NK-92 (cell line): ENCODE results near the gene NDUFC1.

Experiments used
- DNase-seq: peaks from one replicate; lab custom pipeline; 2025; ENCODE audit not compliant: unreplicated experiment; lab: John Stamatoyannopoulos, UW

NDUFC1 gene

DNA sequence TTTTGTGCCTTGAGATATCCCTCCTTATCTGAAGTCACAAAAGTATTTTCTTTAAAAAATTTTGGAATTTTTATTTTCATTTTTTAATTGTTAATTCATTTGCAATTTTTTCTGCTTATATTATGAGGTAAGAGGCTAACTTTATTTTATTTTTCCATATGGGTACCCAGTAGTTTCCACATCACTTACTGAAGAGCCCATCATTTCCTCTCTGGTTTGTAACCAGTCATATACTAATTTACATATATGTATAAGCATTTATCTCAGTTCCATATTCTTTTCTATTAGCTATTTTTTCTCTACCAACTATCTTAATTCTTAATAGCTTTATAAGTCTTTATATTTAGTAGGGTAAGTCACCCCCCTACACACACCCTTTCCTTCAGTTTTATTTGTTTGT is 49.2 kb downstream of the NDUFC1 start:
- no peak for DNase-seq

DNA sequence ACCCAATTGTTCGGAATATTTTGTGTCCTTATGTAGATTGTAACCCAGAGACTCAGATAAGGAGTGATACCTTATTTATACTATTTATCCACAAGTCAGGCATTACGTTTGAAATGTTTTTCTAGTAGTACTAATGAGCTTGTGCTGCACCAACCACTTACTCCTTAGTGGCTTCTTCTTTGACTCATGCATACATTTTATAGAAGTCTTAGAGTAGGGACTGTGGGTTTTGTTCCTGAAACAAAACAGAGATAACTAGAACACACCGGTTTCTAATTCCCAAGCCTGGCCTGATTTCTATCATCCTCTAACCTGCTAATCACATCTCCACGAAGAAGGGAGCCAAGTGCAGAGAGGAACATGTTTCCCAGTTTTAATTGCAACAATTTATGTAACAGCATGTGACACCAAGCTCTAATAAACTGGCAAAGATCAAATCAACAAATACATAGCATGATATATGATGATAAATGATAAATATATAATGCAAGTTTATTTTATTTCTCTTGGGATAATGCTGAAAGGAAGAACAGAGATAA is 54.5 kb downstream of the NDUFC1 start:
- DNase-seq: no peak

DNA sequence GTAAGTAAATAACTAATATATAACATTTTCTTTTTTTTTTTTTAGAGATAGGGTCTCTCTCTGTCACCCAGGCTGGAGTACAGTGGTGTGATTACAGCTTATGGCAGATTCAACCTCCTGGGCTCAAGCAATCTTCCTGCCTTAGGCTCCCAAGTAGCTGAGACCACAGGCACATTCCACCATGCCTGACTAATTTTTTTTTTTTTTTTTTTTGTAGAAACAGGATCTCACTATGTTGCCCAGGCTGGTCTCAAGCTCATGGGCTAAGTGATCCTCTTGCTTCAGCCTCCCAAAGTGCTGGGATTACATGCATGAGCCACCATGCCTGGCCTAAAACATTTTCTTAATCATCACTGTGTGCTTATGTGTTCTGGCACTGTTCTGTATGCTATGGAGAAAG is 55.0 kb downstream of the NDUFC1 start:
- no peak for DNase-seq

DNA sequence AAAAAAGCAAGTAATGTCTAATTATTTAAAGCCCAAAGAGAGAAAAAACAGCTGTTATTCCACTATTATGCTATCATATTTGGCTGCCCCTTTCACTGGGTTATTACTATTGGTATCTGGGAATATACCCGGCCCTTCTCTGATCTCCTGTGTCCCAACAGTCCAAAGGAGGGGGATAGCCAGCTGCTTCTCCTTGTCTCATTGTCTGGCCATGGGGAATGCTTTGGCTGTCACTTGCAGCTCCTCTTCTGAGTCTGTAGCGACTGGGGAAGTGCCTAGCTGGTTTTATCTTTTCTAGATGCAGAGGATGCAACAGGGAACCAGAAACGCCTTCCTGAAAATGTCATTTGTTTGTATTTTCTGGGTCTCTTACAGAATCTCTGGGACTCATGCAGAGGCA is 56.1 kb downstream of the NDUFC1 start:
- DNase-seq: no peak

DNA sequence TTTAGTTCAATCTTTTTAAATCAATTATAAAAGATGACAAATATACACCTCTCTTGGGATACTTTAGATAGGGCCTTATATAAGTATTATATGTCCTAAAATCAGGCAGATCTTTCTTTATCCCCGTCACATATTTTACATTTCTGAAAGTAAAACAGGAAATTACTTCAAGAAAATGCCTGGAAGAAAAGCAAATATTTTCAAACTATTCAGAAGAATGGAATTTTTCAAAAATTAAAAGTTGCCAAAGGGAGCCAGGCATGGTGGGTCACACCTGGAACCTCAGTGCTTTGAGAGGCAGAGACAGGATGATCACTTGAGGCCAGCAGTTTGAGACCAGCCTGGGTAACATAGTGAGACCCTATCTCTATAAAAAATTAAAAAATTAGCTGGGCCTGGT is 56.7 kb downstream of the NDUFC1 start:
- DNase-seq: no peak

DNA sequence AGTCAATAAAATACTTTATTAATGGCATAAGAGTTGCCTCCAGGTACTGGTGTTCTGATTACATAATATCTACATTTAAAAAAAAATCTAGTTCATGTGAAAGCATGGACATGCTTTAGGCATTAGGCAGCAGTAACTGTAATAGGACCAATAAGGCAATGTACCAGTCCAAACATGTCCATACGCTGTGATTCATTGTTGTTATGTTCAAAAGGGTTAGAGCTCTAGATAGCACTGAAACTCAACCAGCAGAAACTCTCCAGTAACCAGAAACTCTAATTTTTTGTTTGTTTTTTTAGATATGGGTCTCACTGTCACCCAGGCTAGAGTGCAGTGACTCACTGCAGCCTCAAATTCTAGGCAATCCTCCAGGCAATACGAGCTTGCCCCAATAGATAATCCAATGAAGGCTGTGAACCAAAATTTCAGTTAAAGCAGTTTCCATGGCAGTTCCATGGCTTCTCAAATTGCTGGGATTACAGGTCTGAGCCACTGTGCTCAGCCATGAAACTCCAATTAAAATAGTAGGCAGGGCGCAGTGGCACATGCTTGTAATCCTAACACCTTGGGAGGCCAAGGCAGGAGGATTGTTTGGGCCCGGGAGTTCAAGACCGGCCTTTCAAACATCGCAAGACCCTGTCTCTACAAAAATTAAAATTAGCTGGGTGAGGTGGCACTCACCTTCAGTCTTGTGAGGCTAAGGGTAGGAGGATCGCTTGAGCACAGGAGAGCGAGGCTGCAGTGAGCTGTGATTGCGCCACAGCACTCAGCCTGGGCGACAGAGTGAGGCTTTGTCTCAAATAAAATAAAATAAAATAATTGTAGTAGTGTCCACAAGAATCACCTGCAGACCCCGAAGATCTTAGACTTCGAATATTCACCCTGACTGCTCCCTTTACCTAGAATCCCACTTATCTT is 58.6 kb downstream of the NDUFC1 start:
- DNase-seq: no peak

DNA sequence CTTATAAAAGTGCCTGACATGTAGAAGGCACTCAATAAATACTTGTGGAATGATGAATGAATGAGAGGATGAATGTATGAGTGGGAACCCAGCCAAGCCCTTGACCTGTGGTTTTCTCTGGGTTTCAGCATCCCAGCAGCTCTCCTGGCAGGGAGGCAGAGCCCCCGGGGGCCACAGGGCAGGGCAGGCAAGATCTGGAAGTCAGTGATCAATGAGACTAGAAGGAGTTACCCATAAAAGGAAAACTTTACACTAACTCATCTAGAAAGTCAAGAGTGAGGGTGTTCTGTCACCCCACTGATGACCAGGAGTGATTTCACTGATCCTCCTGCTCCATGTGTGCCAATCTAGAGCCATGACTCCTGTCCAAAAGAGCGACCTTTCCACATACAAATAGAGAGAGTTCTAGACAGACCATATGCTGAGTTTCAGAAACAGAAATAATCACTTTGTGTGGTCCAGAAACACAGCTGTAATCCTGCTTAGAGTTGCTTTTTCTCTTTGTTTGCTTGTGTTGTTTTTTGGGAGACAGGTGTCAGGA is 59.7 kb downstream of the NDUFC1 start:
- DNase-seq: no peak

DNA sequence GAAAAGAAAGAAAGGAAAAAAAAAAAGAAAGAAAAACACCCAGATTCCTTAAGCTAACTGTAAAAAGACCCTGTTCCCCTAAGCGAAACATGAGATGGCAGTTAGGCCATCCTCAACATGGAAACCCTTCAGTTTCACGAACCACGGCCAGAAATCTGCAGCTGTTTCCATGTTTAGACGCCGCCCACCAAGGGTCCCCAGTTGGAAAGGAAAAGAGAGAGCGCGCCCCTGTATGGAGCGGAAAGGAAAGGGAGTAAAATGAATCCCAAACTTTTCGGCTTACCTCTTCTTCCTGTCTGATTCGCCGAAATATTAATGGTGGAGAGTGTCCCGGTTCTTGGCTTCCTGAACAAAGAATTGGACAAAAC is 60.5 kb downstream of the NDUFC1 start:
- DNase-seq: no peak

DNA sequence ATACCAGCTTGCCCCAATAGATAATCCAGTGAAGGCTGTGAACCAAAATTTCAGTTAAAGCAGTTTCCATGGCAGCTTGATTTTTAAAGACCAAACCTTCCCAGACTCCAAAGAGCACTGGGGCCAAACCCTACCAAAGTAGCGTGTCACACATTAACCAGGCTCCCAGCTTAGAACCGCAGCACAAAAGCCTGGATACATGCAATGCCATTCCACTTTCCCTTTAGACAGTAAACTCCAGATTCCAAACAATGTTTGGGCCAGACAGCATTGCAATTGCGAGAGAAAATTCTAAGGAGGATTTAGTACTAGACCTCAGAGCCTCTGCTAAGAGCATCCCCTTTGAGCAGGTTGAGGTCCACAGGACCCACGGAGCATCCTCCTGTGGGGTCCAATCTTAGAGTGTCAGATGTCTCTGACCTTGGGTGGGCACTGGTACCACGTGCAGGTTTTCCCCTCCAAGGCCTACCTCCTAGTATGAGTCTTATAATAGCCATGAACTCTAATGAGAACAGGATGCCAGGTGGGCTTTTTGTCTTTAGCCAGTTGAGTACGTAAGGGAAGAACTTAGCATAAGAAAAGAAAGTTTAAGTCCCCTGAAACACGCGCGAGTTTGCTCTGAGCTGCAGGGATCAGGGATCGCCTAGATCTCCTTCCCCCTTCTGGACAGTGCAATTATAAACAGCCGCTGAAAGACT is 61.0 kb downstream of the NDUFC1 start:
- no peak for DNase-seq
